Hematopoietic multipotent progenitor cell (in vitro differentiated cells): ENCODE measurements around the gene WDR7. TPM values are rescaled to one million over a fixed set of nuclear protein-coding genes. Genes with fewer than 3 reads are reported as not detected.

Experiments
- DNase-seq, 3 donors: peaks; one replicate each; pipeline ENCODE4 v3.0.0-alpha.2; 2011 to 2015; ENCODE audit warnings: low read depth in 2 of 3, low spot score in 2 of 3
- total RNA-seq: library from RNA; depleted of rRNA; stranded (reverse); fragments of >200 nt; gene quantifications from one replicate; pipeline ENCODE4 v1.2.3, GENCODE V29; 2012

The WDR7 gene
- total RNA-seq, 1 donor, result 29.4 TPM

DNA sequence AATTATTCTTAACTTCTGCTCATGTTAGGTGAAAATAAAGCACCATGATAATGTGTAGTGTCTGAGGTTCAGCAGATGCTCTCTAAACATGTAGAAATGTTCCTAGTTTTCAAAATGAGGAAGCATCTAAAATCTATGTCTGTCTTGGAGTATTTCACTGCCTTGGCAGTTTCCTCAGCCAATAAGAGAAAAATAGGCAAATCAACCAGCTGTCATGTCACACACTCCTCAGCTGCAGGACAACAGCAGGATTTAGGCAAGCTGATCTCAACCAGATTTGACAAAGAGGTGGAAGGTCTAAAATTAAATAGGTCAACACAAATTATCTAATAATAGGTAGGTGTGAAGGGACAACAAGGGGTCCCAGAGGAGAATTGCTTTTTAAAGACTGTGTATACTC is 331.6 kb downstream of the WDR7 start:
- DNase-seq, result peak in 1 of 3 donors; percentile 9

DNA sequence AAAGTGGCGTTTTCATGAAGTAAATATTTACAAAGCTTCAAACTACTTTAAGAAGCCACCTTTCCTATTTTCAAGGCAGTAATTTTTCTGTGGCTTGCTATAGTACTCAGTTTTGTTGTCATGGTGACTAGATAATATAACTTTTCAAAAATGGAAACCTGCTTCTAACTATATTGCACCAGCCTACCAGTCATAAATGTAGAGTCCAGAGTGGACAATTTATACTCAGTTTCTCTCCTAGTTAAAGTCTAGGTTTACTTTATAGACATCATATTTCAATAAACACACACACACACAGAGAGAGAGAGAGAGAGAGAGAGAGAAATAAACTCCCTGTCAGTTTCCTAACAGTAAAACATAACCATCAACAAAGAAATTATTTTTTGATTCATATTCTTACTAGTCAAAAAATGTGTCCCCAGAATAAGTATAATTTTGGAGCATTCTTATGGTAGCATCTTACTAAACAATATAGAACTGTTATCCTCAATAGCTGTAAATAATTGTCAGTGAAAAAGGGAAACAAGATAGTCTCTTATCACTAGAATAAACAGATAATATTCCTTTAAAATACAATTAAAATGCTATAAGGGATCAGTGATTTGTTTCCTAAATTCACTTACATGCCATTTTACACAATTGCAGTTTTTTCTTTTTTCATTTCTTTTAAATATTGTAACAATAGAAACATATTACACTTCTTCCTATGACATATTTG is 332.3 kb downstream of the WDR7 start:
- DNase-seq, result no peak

DNA sequence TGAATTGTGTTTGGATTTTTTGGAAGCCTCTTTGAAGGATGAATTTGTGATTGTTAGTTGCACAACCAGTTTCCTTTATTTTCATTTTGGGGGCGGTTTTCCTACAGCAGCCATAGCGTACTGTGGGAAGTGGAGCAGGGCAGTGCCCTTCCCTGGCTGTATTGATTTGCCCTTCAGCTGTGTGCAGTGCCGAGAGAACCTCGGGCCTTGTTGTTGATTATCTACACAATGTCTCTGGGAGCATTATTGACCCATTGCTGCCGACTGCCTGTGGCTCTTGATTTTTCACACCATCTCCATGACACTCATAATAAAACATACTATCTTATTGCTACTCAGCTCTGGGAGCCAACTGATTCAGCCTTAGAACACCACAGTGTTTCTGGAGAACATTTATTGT is 333.6 kb downstream of the WDR7 start:
- DNase-seq, result no peak

DNA sequence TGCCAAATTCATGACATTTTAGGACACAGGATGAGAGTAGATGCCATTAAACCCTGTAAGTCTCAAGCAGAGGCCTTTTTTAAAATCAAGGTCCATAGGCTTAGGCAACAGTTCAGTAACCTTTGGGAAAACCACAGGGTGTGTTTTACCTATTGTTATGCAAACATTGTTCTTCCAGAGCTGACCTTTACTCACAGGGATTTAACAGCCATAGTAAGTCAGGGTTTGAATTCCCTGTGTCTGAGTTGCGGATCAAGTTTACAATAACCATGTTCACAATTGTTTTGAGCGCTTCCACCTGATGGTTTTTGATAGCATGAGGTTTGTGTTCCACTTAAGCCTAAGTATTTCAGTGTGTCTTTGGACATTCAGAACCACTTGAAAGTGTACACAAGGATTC is 335.7 kb downstream of the WDR7 start:
- no peak for DNase-seq

DNA sequence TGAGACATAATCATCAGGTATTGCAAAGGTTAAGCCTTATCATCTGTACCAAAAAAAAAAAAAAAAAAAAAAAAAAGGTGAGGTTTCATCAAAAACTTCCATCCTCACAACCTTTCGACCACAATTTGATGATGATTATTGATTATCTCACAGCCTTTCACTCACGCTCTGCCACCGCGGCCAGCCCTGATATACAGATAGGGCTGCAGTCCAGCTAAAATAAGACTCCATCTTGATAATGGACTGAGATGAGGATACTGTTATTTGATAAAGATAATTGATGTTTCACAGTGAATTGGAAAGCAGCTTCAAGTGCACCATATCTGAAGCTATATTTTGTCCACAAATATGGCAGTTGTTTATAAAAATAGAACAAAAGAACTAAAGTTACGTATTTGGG is 336.1 kb downstream of the WDR7 start:
- DNase-seq, result no peak

DNA sequence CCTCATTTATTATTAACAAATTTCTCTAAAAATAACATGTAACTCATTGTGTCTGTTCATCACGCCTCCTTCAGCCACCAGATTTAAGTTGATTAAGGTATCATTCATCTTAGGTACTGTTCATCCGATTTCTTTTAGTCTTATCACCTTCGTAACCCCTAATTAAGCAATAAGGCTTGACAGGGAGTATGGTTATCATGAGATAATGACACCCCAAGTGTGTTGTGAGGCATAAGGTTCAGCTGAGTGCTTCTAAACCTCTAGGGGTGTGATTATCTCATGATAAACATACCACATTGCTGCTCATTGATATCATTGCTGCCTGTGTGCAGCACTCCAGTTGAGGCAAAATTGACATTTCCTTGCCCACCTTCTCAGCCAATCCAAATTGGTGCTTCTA is 336.9 kb downstream of the WDR7 start:
- DNase-seq, result no peak

DNA sequence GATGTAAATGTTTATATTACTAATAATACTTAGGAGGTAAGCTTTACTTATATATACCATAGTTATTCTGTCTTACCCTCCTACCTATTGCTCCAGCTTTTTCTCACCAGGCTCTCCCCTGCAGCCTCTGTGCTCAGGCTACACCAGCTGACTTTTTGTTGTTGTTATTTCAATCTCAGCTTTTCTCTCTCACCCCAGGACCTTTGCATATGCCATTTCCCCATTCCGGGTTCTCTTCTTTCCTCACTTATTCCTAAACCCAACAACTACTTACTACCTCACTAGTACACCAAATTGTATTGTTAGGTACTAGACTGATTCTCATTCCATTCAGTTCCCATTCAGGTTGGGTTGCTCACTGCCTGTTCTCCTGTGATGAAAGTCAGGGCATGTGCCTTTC is 339.5 kb downstream of the WDR7 start:
- DNase-seq, result no peak

DNA sequence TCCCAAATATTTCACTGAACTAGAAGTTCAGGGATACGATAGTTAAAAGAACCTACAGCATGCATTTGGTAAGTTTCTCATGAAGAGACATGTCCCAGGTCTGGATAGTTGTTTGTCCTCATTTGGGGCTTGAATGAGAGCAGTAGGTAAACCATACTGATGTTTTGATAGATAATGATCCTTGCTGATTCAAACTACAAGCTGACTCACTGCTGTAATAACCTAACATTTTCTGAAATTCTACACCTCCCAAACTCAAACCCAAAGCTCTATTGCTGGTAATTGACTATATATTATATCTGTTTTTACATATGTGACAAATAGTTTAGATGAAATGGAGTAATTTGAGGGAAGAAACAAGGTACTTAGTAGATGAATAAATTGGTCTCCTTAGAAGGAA is 341.6 kb downstream of the WDR7 start:
- no peak for DNase-seq

DNA sequence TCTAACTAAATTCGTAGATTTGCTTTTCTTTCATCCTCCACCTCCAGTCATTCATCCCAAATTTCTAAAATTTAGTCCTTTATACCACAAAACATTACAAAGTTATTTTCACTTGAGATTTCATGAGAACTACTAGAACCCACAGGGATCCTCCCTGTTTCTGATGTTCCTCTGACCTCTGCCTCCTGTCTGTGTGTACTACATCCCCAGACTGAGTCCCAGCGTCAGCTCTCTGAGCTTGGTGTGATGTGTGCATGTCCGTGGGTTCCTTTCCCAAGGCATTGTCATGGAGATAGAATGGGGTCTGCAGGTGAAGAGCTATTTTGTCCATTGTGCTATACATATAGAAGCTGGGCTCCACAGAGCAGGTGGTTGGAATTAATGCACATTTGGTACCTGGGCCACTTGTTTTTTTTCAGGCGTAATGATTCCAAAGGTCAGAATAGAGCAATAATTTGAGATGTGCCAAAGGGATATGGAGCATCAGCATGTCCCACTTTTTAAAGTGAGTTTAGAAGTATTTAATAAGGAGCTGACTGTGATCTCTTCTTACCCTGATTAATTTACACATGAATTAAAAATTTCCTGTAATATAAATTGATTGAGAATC is 344.5 kb downstream of the WDR7 start:
- no peak for DNase-seq

DNA sequence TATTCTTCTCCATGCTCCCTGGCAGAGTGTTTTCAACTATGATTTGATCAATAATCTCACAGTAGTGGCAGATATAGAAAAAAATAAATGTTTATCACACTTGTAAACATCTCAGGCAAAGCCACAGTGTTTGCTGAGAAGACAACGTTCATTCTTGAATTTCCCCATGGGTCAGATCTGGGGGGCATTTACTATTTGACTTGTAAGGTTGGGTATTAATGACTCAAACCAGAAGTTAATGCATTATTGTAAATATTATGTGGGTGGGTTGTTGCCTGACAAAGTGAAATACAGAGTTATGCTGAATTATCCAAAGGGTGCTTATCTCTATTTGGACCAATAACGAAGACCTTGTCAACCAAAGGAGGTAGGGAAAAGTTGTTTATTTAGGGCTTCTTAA is 346.0 kb downstream of the WDR7 start:
- DNase-seq, result no peak

DNA sequence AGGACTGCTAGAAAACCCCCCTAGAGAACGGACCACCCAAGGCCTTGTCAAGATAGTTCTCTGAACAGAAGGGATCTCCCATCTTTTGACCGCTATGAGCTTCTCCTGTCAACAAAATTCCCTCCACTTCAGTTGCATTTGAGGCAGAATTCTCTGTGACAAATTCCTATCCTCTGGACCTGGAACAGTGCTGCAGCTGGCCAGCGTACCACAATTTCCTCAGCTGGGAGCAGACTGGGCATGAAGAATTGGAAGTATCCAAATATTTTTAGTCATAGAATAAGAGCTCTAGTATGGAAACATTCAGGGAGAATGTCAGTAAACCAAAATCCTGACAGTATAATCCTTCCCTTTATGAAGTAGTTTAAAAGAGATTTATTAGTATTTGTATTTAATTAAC is 348.7 kb downstream of the WDR7 start:
- DNase-seq, result no peak

DNA sequence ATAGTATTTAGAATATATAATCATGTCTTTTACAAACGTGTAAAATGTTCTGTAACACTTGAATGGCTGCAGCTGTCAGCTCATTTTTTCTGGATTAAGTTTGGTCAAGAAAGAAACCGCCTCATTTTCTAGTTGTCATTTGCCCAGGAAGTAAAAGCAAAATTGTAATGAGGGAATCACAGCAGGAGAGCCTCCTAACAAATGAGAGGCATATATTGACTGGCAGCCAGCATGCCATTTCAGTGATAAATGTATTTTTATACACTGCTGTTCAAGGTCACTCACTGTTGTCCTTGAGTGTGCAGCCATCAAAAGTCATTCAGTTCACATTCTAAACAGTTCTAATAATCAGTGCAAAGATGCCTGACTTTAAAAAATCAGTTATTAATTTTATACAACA is 351.5 kb downstream of the WDR7 start:
- no peak for DNase-seq

DNA sequence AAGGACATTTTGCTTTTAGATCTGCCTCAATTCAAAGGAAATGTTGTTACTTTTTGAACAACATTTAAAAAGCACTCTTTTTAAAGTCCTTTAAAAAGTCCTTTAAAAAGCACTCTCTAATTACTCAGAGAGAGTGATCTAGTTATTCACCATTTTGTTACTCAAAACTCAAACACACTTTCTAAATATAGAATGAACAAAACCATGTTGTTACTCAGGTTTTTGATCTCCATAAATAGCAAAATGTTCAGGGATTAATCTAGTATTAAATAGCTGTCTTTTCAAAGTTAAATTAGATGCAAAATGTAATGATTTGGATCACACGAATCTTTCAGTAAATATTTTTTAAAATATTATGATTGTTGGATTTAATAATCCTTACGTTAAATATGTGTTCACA is 352.2 kb downstream of the WDR7 start:
- DNase-seq, result no peak

DNA sequence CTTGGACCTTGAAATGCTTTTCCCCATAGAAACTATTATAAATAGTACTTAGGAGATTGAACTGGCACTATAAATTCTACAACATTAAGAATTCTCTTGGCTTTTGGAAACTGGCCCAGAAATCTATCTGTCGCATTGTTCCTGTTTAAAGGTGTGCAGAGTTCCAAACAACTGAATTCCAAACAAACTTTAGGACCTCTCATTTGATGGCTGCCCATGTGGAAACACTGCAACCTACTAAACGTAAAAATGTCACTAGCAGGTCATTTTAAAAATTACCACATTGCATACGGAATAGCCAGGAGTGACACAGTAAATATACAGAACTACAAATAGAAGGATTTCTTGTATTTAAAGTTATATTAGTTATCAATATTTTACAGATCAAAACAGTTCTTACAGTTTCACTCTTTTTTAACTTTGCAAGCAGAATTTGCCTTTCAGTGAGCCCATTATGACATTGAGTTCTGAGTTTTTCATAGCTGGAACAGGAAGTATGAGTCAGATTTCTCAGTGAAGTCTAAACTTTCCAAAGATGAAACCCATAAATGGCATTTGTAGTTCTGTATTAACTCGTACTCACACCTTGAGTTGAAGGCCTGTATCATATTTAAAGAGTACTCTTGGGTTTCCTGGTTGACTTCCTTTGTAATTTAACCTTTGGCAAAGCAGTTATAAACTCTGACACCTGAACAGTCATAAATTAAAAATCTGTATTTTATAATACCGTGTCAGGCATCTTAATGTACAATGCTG is 353.4 kb downstream of the WDR7 start:
- DNase-seq, result peak in 2 of 3 donors; percentile 45 to 53

DNA sequence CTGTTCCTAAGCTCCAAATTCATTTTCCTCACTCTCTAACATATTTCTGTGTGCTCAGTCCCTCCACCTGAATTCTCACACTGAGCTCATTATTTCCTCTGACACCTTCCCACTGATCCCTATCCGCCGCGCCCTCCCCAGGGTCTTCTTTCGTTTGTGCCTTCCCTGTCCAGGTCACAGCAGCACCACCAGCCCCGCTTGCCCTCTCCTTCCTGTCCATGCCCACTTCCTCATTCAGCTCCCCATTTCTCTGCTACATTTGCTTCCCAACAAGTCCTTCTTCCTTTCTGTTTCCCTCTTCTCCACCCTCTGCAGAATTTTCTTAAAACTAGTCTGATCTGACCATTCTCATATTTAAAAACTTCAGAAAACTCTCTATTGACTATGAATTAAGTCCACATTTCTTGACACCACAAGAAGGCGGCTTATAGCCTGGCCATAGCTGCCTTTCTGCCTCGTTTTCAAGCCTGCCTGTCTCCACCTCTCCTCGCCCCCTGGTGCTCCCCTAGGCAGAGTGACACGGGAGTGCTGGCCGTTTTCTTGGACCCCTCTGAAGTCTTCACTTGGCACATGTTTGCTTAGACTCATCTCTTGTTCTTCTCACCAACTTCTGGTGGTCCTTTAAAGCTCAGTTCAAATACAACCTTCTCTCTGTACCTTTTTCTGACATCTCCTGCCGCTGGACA is 357.0 kb downstream of the WDR7 start:
- no peak for DNase-seq

DNA sequence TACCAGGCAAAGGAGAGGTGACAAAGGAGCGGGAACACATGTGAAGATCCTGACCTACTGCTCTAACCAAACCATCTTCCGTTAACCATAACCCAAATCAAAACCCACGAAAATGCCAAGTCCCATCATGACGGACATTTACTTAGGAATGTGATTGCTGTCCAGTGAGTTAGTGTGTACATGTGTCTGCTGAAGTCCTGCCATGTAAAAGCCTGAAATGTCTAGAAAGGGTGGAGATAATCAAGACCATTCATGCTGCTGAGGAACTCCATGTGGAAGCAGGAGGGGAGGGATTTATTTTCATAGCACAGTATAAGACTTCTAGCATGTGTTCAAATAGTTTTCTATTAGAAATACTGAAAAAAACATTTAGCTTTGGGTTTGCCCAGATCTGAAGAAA is 358.7 kb downstream of the WDR7 start:
- DNase-seq, result no peak

DNA sequence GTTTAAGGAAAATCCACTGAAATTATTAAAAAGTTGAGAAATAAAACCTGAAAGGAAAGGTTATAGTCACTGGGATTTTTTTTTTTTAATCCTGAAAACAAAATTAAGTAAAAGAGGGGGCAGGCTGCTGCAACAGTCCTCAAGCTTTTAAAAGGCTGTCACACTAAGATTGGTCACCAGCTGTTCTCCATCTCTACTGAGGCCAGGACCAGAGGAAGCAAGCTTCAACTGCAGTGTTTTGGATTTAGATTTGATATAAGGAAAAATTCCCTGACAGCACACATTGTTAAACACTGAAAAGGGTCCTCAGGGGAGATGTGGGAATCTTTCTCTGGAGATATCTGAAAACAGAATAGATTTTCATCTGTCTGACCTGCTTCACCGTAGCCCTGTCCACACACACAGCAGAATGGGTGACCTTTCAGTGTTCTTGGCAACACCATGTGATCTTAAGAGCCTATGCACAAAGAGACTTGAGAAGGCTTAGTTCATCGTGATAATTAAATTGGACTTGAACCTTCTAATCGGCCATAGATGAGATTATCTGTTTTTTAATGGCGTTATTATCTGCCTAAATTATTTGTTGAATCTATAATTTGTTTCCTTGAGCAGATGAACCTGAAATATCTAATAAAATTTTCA is 363.7 kb downstream of the WDR7 start:
- DNase-seq, result no peak

DNA sequence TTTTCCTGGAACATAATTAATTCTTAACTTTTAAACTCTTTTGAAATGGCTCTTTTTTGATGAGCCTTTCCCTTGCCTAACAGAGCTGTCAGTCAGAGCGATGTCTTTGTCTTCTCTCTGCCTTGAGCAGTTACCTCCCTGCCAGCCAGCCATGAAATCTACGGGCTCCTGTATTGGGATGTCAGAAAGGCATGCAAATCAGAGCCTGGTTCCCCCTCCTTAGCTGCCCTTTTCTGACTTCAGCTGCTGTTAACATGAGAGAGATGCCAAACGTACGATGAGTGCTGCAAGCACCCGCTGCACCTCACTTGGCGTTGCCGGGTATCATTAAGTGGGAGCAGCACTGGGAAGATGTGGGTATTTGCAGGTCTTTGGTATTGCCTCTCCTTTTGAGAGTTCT is 364.3 kb downstream of the WDR7 start:
- no peak for DNase-seq

DNA sequence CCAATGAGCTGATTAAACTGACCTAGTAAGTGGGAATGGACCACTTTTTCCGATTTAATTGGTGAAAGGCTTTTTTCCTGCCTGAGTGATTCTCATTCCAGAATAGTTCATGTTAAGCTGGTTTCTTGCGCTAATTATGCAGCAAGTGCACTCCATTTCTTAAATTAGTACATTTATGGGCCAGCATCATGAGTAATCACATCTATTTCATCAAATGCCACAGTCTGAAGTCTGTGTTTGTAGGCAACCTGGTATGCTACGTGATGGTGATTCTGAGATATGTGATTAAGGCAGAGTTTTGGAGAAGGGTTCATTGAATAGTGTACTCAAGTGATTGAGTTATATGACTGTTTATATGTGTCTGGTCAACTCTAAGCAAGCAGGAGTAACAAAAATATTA is 367.7 kb downstream of the WDR7 start:
- DNase-seq, result no peak

DNA sequence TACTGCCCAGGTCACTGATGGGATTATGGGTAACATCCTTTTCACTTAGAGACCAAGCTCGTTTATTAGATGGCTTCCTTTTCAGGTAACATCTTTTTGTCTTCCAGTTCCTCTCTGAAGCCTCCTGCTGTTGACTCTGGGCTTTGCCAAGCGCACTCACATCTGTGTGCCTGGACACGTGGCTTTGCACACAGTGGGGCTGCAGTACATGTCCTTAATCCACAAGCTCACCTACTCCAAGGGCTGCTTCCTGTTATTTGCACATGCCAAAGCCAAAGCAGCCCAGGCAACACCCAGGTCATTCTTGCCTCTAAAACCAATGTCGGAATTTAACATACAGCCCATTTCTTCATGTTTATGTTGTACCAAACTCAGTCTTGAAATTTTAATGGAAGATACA is 371.6 kb downstream of the WDR7 start:
- DNase-seq, result no peak

DNA sequence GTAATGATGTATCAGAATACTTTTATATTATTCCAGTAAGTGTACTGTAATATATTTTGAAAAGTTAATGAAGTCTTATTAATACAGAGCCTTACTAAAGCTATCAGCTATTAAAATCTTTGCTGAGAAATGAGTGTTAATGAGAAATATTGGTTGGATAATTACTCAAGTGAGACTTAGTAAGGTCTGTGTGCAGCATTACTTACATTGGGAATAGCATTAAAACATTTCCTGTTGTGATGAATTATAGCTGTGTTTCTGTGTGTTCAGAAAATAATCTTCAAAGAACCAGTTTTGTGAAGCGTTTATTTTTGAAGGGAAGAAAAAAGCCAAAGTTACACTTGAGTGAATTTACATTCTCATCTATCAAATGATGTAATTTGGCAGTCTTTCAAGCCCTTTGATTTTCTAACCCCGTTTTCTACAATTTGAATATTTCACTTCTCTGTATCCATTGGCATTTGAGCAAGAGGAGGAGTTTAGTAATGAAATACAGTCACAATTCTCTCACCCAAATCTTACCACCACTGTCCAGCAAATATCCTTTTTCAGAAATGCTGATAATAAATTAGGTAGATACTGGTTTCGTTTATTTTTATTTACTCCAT is 372.2 kb downstream of the WDR7 start:
- DNase-seq, result no peak
